Activated naive CD4-positive, alpha-beta T cell treated with Interleukin-2 at 50 U/mL for 16 hours (primary cell): ENCODE data around the gene CT45A2.
"Not testable (repeated sequence)": the region's sequence is repeated elsewhere in the genome, so short reads cannot be mapped to it uniquely, and the experiment has no call there.

Experiments used
- DNase-seq: peaks from one replicate; pipeline ENCODE4 v3.0.0-alpha.2; 2020

CT45A2 gene

GRCh38 chrX:135819912-135820311 lies at the start of gene CT45A2:
TSS of gene CT45A2 (minus strand) at chrX:135820012. CDS start at chrX:135816265, 3,747 bp downstream.
- not testable (repeated sequence) for DNase-seq

GRCh38 chrX:135854438-135854837 lies 34.6 kb upstream of the CT45A2 start, which contains the start of gene CT45A8:
TSS of gene CT45A8 (minus strand) at chrX:135854538. CDS start at chrX:135850783, 3,755 bp downstream.
- DNase-seq: not testable (repeated sequence)

GRCh38 chrX:135837180-135837579 lies 17.4 kb upstream of the CT45A2 start, which contains the start of gene CT45A7:
TSS of gene CT45A7 (minus strand) at chrX:135837280. CDS start at chrX:135833533, 3,747 bp downstream.
- DNase-seq: not testable (repeated sequence)

GRCh38 chrX:135802687-135803086 lies 17.1 kb downstream of the CT45A2 start, which contains the start of gene CT45A6:
TSS of gene CT45A6 (minus strand) at chrX:135802787. CDS start at chrX:135798993, 3,794 bp downstream.
- not testable (repeated sequence) for DNase-seq

- not testable (repeated sequence) for DNase-seq
These were observed 34.4 kb downstream of the CT45A2 start, which contains the start of gene CT45A5 for GRCh38 chrX:135785403-135785802. TSS of gene CT45A5 (minus strand) at chrX:135785503. CDS start at chrX:135781729, 3,774 bp downstream.

- not testable (repeated sequence) for DNase-seq
These were observed 51.7 kb downstream of the CT45A2 start, which contains the start of gene CT45A3 for GRCh38 chrX:135768091-135768490. TSS of gene CT45A3 (minus strand) at chrX:135768191. CDS start at chrX:135764444, 3,747 bp downstream.
